IPS DF 4.7 (cell line): Measurements from ENCODE around the gene LRRTM4.
"Not testable (repeated sequence)": the region's sequence is repeated elsewhere in the genome, so short reads cannot be mapped to it uniquely, and the experiment has no call there.

Experiments used
- DNase-seq: peaks from one replicate; pipeline ENCODE4 v3.0.0-alpha.2; 2013; ENCODE audit warnings: low spot score; ENCODE audit errors: extremely low read depth

LRRTM4 gene

GRCh38 chr2:77179297-77179696, 342.9 kb downstream of the LRRTM4 start:
- DNase-seq: no peak

- not testable (repeated sequence) for DNase-seq
Observed at GRCh38 chr2:77175266-77175780, 346.9 kb downstream of the LRRTM4 start.

- DNase-seq: no peak
Observed at GRCh38 chr2:77169426-77169825, 352.8 kb downstream of the LRRTM4 start.

GRCh38 chr2:77164021-77164420, 358.2 kb downstream of the LRRTM4 start:
- not testable (repeated sequence) for DNase-seq

GRCh38 chr2:77161009-77161408, 361.2 kb downstream of the LRRTM4 start:
- DNase-seq: no peak

GRCh38 chr2:77156599-77156998, 365.6 kb downstream of the LRRTM4 start:
- no peak for DNase-seq

- DNase-seq: no peak
Observed at GRCh38 chr2:77155511-77155910, 366.7 kb downstream of the LRRTM4 start.

- DNase-seq: no peak
Observed at GRCh38 chr2:77149565-77149964, 372.6 kb downstream of the LRRTM4 start.

GRCh38 chr2:77147153-77147552, 375.0 kb downstream of the LRRTM4 start:
- DNase-seq: no peak

GRCh38 chr2:77144772-77145171, 377.4 kb downstream of the LRRTM4 start:
- DNase-seq: no peak

GRCh38 chr2:77142141-77142540, 380.0 kb downstream of the LRRTM4 start:
- no peak for DNase-seq

GRCh38 chr2:77128479-77128878, 393.7 kb downstream of the LRRTM4 start:
- DNase-seq: not testable (repeated sequence)

GRCh38 chr2:77127345-77127744, 394.8 kb downstream of the LRRTM4 start:
- DNase-seq: no peak

GRCh38 chr2:77121518-77121917, 400.7 kb downstream of the LRRTM4 start:
- no peak for DNase-seq

- no peak for DNase-seq
Observed at GRCh38 chr2:77119333-77119732, 402.8 kb downstream of the LRRTM4 start.

- DNase-seq: no peak
Observed at GRCh38 chr2:77108915-77109314, 413.3 kb downstream of the LRRTM4 start.

- no peak for DNase-seq
Observed at GRCh38 chr2:77105008-77105407, 417.2 kb downstream of the LRRTM4 start.

- no peak for DNase-seq
Observed at GRCh38 chr2:77104554-77104953, 417.6 kb downstream of the LRRTM4 start.

- no peak for DNase-seq
Observed at GRCh38 chr2:77102927-77103326, 419.2 kb downstream of the LRRTM4 start.

- DNase-seq: no peak
Observed at GRCh38 chr2:77101796-77102452, 420.3 kb downstream of the LRRTM4 start.

- no peak for DNase-seq
Observed at GRCh38 chr2:77099961-77100360, 422.2 kb downstream of the LRRTM4 start.

- DNase-seq: not testable (repeated sequence)
Observed at GRCh38 chr2:77095525-77095924, 426.7 kb downstream of the LRRTM4 start.

- no peak for DNase-seq
Observed at GRCh38 chr2:77095096-77095495, 427.1 kb downstream of the LRRTM4 start.
